Measurements from ENCODE around the gene TIMM8B. TPM values are rescaled to one million over a fixed set of nuclear protein-coding genes. Genes with fewer than 3 reads are reported as not detected.

Gene TIMM8B
- total and polyA plus RNA-seq, 4 donors: 30.4 to 131 (median 38.7) TPM

- intact Hi-C loops (cut with DNase I): loop anchor here (10.0 kb wide), 2 partner anchors 157 to 167 kb away; no protein-coding TSS in a partner anchor
- ATAC-seq (ENCODE audit: low FRiP score) (no peak), DNase-seq (no peak)
- WGBS, 2 donors: 90% methylated on average over 2 of the region's 2 CpGs
- peaks cover 0 to 1% of the 10 kb centered on the region in 2 donors for H3K36me3 ChIP-seq (ENCODE audit: control insufficient read depth in 1 of 2, insufficient read depth in 2 of 2, low read length in 1 of 2)
- no peaks in the 10 kb centered on the region for H3K27me3 ChIP-seq (ENCODE audit: control insufficient read depth in 1 of 2, insufficient read depth in 2 of 2, low read length in 1 of 2)
- H3K4me3 ChIP-seq (ENCODE audit: low read length in 2 of 2): no peak overlapping the region
- H3K4me1 ChIP-seq (ENCODE audit: control insufficient read depth in 1 of 2, insufficient read depth in 2 of 2, low read length in 2 of 2): no peaks in the 10 kb centered on the region
- H3K9me3 ChIP-seq (ENCODE audit: control insufficient read depth, low read length): no peaks in the 10 kb centered on the region
- H3K27ac ChIP-seq (ENCODE audit: low read depth in 1 of 2, low read length in 2 of 2): no peak overlapping the region
Observed at GRCh38 chr11:112118176-112118575, 31.6 kb upstream of the TIMM8B start.

GRCh38 chr11:112115386-112115785, 28.8 kb upstream of the TIMM8B start:
- Histone ChIP-seq H3K9me3 (ENCODE audit: control insufficient read depth, low read length) (no peaks in the 10 kb centered on the region), H3K4me1 (ENCODE audit: control insufficient read depth in 1 of 2, insufficient read depth in 2 of 2, low read length in 2 of 2) (no peaks in the 10 kb centered on the region), H3K4me3 (ENCODE audit: low read length in 2 of 2) (no peak overlapping the region), H3K36me3 (ENCODE audit: control insufficient read depth in 1 of 2, insufficient read depth in 2 of 2, low read length in 1 of 2) (peaks cover 0 to 1% of the 10 kb centered on the region in 2 donors), H3K27ac (ENCODE audit: low read depth in 1 of 2, low read length in 2 of 2) (no peak overlapping the region), H3K27me3 (ENCODE audit: control insufficient read depth in 1 of 2, insufficient read depth in 2 of 2, low read length in 1 of 2) (no peaks in the 10 kb centered on the region)
- intact Hi-C loops (cut with DNase I): loop anchor here (10.0 kb wide), 2 partner anchors 159 to 169 kb away; no protein-coding TSS in a partner anchor
- DNase-seq (no peak), ATAC-seq (ENCODE audit: low FRiP score) (no peak)
- WGBS, 2 donors: 70 to 79% methylated on average over 5 of the region's 5 CpGs

DNA sequence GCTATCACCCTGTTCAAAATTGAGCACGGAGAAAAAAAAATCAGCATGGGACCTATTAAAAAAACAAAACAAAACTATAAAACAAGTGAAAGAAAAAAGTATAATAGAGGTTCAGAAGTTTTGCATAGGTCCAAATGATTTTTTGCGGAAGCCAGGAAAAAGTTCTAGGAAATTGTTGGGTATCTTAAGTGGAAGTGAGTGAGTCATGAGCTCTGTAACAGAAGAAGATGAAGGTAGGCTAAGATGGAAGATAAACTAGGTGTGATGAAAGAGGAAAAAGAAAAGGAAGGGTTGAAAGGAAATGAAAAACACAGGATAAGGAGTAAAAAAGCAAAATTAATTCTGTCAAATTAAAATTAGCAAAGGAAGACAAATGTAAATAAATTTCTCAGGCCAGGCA, 27.9 kb upstream of the TIMM8B start:
- Histone ChIP-seq H3K27ac (ENCODE audit: low read depth in 1 of 2, low read length in 2 of 2) (no peak overlapping the region), H3K36me3 (ENCODE audit: control insufficient read depth in 1 of 2, insufficient read depth in 2 of 2, low read length in 1 of 2) (peaks cover 0 to 1% of the 10 kb centered on the region in 2 donors), H3K27me3 (ENCODE audit: control insufficient read depth in 1 of 2, insufficient read depth in 2 of 2, low read length in 1 of 2) (no peaks in the 10 kb centered on the region), H3K4me3 (ENCODE audit: low read length in 2 of 2) (no peak overlapping the region), H3K4me1 (ENCODE audit: control insufficient read depth in 1 of 2, insufficient read depth in 2 of 2, low read length in 2 of 2) (no peaks in the 10 kb centered on the region), H3K9me3 (ENCODE audit: control insufficient read depth, low read length) (no peaks in the 10 kb centered on the region)
- WGBS, 2 donors: 89 to 92% methylated on average over 2 of the region's 2 CpGs
- ATAC-seq (ENCODE audit: low FRiP score) (no peak), DNase-seq (no peak)
- intact Hi-C loops (cut with DNase I): loop anchor here (5.0 to 10.0 kb wide), 3 partner anchors 63 to 170 kb away; partner anchors contain the start of gene BCO2 (in 1 of the 2)

GRCh38 chr11:112113539-112114457, 27.2 kb upstream of the TIMM8B start:
- DNase-seq: no peak
- intact Hi-C loops (cut with DNase I): loop anchor here (2.0 to 10.0 kb wide), 4 partner anchors 61 to 171 kb away; partner anchors contain the start of gene BCO2 (in 2 of the 2)

GRCh38 chr11:112106070-112106469, 19.5 kb upstream of the TIMM8B start:
- Histone ChIP-seq H3K4me1 (ENCODE audit: control insufficient read depth in 1 of 2, insufficient read depth in 2 of 2, low read length in 2 of 2) (no peaks in the 10 kb centered on the region), H3K9me3 (ENCODE audit: control insufficient read depth, low read length) (no peaks in the 10 kb centered on the region), H3K27me3 (ENCODE audit: control insufficient read depth in 1 of 2, insufficient read depth in 2 of 2, low read length in 1 of 2) (no peaks in the 10 kb centered on the region), H3K27ac (ENCODE audit: low read depth in 1 of 2, low read length in 2 of 2) (no peak overlapping the region), H3K36me3 (ENCODE audit: control insufficient read depth in 1 of 2, insufficient read depth in 2 of 2, low read length in 1 of 2) (peaks cover 0 to 2% of the 10 kb centered on the region in 2 donors), H3K4me3 (ENCODE audit: low read length in 2 of 2) (no peak overlapping the region)
- intact Hi-C loops (cut with DNase I): no loop called here
- no peak for ATAC-seq (ENCODE audit: low FRiP score)
- DNase-seq: no peak
- 97 to 98% methylated on average over 8 of the region's 8 CpGs for WGBS, 2 donors

More at GRCh38 chr11:112113539-112114457, 27.2 kb upstream of the TIMM8B start:
- peaks cover 0 to 1% of the 10 kb centered on the region in 2 donors for H3K36me3 ChIP-seq (ENCODE audit: control insufficient read depth in 1 of 2, insufficient read depth in 2 of 2, low read length in 1 of 2)
- H3K9me3 ChIP-seq (ENCODE audit: control insufficient read depth, low read length): no peaks in the 10 kb centered on the region
- H3K27ac ChIP-seq (ENCODE audit: low read depth in 1 of 2, low read length in 2 of 2): no peak overlapping the region
- no peaks in the 10 kb centered on the region for H3K4me1 ChIP-seq (ENCODE audit: control insufficient read depth in 1 of 2, insufficient read depth in 2 of 2, low read length in 2 of 2)
- peak; percentile 75 for ATAC-seq (ENCODE audit: low FRiP score)
- no peak overlapping the region for H3K4me3 ChIP-seq (ENCODE audit: low read length in 2 of 2)
- WGBS, 2 donors: 59 to 65% methylated on average over 6 of the region's 6 CpGs
- no peaks in the 10 kb centered on the region for H3K27me3 ChIP-seq (ENCODE audit: control insufficient read depth in 1 of 2, insufficient read depth in 2 of 2, low read length in 1 of 2)

GRCh38 chr11:112103446-112103845, 16.9 kb upstream of the TIMM8B start:
- Histone ChIP-seq H3K27me3 (ENCODE audit: control insufficient read depth in 1 of 2, insufficient read depth in 2 of 2, low read length in 1 of 2) (no peaks in the 10 kb centered on the region), H3K36me3 (ENCODE audit: control insufficient read depth in 1 of 2, insufficient read depth in 2 of 2, low read length in 1 of 2) (peaks cover 0 to 2% of the 10 kb centered on the region in 2 donors), H3K4me3 (ENCODE audit: low read length in 2 of 2) (no peak overlapping the region), H3K9me3 (ENCODE audit: control insufficient read depth, low read length) (no peaks in the 10 kb centered on the region), H3K4me1 (ENCODE audit: control insufficient read depth in 1 of 2, insufficient read depth in 2 of 2, low read length in 2 of 2) (no peaks in the 10 kb centered on the region), H3K27ac (ENCODE audit: low read depth in 1 of 2, low read length in 2 of 2) (no peak overlapping the region)
- ATAC-seq (ENCODE audit: low FRiP score): no peak
- no peak for DNase-seq
- intact Hi-C loops (cut with DNase I): no loop called here
- 94% methylated on average over 6 of the region's 6 CpGs for WGBS, 2 donors

DNA sequence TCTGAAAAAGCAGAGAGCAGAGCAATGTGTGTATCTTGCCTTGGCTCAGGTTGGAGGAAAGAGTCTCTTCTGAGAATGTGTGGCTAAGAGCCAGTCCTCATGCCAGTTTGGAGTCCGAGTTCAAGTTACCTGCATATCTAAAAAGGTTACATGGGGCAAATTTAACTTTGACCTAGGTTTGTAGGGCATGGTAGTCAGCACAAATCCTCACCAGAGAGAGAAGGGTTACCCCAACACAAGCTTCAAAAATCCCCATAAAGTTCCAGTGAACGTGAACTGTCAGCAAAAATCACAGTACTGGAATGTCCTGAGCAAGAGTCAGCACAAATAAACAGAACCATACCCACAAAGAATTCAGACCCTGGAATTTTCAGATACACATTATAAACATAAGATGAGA, 13.9 kb upstream of the TIMM8B start:
- ATAC-seq (ENCODE audit: low FRiP score) (no peak), DNase-seq (no peak)
- no peaks in the 10 kb centered on the region for H3K4me1 ChIP-seq (ENCODE audit: control insufficient read depth in 1 of 2, insufficient read depth in 2 of 2, low read length in 2 of 2)
- intact Hi-C loops (cut with DNase I): no loop called here
- H3K27me3 ChIP-seq (ENCODE audit: control insufficient read depth in 1 of 2, insufficient read depth in 2 of 2, low read length in 1 of 2): no peaks in the 10 kb centered on the region
- H3K27ac ChIP-seq (ENCODE audit: low read depth in 1 of 2, low read length in 2 of 2): no peak overlapping the region
- WGBS, 2 donors: 19 to 23% methylated on average over 2 of the region's 2 CpGs
- H3K9me3 ChIP-seq (ENCODE audit: control insufficient read depth, low read length): no peaks in the 10 kb centered on the region
- H3K36me3 ChIP-seq (ENCODE audit: control insufficient read depth in 1 of 2, insufficient read depth in 2 of 2, low read length in 1 of 2): peaks cover 0 to 2% of the 10 kb centered on the region in 2 donors
- H3K4me3 ChIP-seq (ENCODE audit: low read length in 2 of 2): no peak overlapping the region

DNA sequence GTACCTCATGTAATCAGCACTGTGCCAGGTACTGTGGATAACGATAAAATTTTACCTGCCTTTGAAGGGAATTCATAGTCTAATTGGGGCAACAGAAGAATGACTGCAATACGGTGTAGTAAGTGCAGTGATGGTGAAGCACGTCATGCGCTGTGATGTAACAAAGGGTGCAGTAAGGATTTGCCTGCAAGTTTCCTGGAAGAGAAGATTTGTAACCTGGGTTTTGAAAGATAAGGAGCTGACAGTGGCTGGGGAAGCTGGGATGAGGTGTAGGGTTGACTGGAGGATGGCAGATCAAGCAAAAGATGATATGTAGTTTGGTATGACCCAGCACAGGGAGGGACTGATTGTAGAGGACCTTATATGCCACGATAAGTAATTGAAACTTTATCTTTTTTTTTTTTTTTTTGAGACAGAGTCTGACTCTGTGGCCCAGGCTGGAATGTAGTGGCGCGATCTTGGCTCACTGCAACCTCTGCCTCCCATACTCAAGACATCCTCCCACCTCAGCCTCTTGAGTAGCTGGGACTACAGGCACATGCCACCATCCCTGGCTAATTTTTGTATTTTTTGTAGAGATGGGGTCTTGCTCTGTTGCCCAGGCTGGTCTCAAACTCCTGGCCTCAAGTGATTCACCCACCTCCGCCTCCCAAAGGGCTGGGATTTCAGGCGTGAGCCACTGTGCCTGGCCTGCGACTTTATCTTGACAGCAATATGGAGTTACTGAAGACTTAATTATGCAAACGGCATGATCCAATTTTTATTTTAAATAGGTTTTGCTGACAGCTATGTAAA, 11.4 kb upstream of the TIMM8B start:
- WGBS, 2 donors: 88 to 90% methylated on average over 11 of the region's 11 CpGs

More for the DNA sequence above, 11.4 kb upstream of the TIMM8B start:
- no peaks in the 10 kb centered on the region for H3K9me3 ChIP-seq (ENCODE audit: control insufficient read depth, low read length)
- H3K27me3 ChIP-seq (ENCODE audit: control insufficient read depth in 1 of 2, insufficient read depth in 2 of 2, low read length in 1 of 2): no peaks in the 10 kb centered on the region
- H3K4me3 ChIP-seq (ENCODE audit: low read length in 2 of 2): no peak overlapping the region
- H3K27ac ChIP-seq (ENCODE audit: low read depth in 1 of 2, low read length in 2 of 2): no peak overlapping the region
- H3K4me1 ChIP-seq (ENCODE audit: control insufficient read depth in 1 of 2, insufficient read depth in 2 of 2, low read length in 2 of 2): no peaks in the 10 kb centered on the region
- DNase-seq (no peak), ATAC-seq (ENCODE audit: low FRiP score) (peak; percentile 7)
- H3K36me3 ChIP-seq (ENCODE audit: control insufficient read depth in 1 of 2, insufficient read depth in 2 of 2, low read length in 1 of 2): peaks cover 0 to 2% of the 10 kb centered on the region in 2 donors
- intact Hi-C loops (cut with DNase I): no loop called here
